HG02852 (cell line): ENCODE data around the gene MVB12A.
A peak's percentile ranks its signal among the peaks of the same experiment; 100 is the strongest.

ENCODE experiments used
- ATAC-seq: cut with Tn5 transposase; IDR thresholded peaks from one replicate; pipeline ENCODE4 v1.9.1; 2021; ENCODE audit warnings: mild to moderate bottlenecking, moderate library complexity; ENCODE audit not compliant: unreplicated experiment

Gene MVB12A

GRCh38 chr19:17419621-17420474 is at the start of gene MVB12A:
Gene MVB12A (plus strand): TSS chr19:17420047. CDS start chr19:17420136, 89 bp downstream.
- peak; percentile 88 for ATAC-seq

- ATAC-seq: no peak
Measured at GRCh38 chr19:17376935-17377600, 42.8 kb upstream of the MVB12A start, which contains the start of gene PLVAP. Gene PLVAP (minus strand): TSS chr19:17377342. CDS start chr19:17377288, 54 bp downstream.

- no peak for ATAC-seq
Measured at GRCh38 chr19:17378271-17378670, 41.6 kb upstream of the MVB12A start.

- ATAC-seq: no peak
Measured at GRCh38 chr19:17379221-17379631, 40.6 kb upstream of the MVB12A start.

- ATAC-seq: no peak
Measured at GRCh38 chr19:17380426-17381138, 39.3 kb upstream of the MVB12A start.

GRCh38 chr19:17385878-17386611 is 33.8 kb upstream of the MVB12A start:
- ATAC-seq: no peak

GRCh38 chr19:17389288-17389687 is 30.6 kb upstream of the MVB12A start:
- ATAC-seq: no peak

GRCh38 chr19:17389957-17390664 is 29.7 kb upstream of the MVB12A start:
- no peak for ATAC-seq

- peak; percentile 78 for ATAC-seq
Measured at GRCh38 chr19:17390665-17391370, 29.0 kb upstream of the MVB12A start.

- ATAC-seq: peak; percentile 18
Measured at GRCh38 chr19:17391371-17392151, 28.3 kb upstream of the MVB12A start.

- no peak for ATAC-seq
Measured at GRCh38 chr19:17393002-17393401, 26.8 kb upstream of the MVB12A start.

- no peak for ATAC-seq
Measured at GRCh38 chr19:17393914-17394313, 25.9 kb upstream of the MVB12A start, which contains the start of gene CCDC194. Gene CCDC194 (minus strand): TSS chr19:17394196. CDS start chr19:17394158, 38 bp downstream.

GRCh38 chr19:17394891-17395415 is 24.9 kb upstream of the MVB12A start:
- no peak for ATAC-seq

- no peak for ATAC-seq
Measured at GRCh38 chr19:17398902-17399527, 20.8 kb upstream of the MVB12A start.

GRCh38 chr19:17401628-17402027 is 18.2 kb upstream of the MVB12A start:
- no peak for ATAC-seq

GRCh38 chr19:17402982-17403855 is 16.6 kb upstream of the MVB12A start:
- ATAC-seq: no peak

- ATAC-seq: no peak
Measured at GRCh38 chr19:17404015-17404414, 15.8 kb upstream of the MVB12A start.
